AG09309 (cell line): Measurements from ENCODE around the gene ZNF280D.
A peak's percentile ranks its signal among the peaks of the same experiment; 100 is the strongest.

ENCODE experiments used
- DNase-seq: peaks from one replicate; pipeline ENCODE4 v3.0.0-alpha.2; 2010; ENCODE audit warnings: low read depth
- H3K4me3 ChIP-seq: 2 replicates; pipeline ENCODE4 v1.5.1; 2011; ENCODE audit warnings: mild to moderate bottlenecking, low read depth, low read length, moderate library complexity; ENCODE audit not compliant: control insufficient read depth
- TF ChIP-seq, protein P1 (sequence below): IDR thresholded peaks from 2 replicates; pipeline ENCODE4 v1.5.1; 2011; ENCODE audit warnings: mild to moderate bottlenecking, low read depth, low read length, inconsistent platforms; ENCODE audit not compliant: insufficient read depth, control insufficient read depth; ENCODE audit errors: missing control alignments

Gene ZNF280D

DNA sequence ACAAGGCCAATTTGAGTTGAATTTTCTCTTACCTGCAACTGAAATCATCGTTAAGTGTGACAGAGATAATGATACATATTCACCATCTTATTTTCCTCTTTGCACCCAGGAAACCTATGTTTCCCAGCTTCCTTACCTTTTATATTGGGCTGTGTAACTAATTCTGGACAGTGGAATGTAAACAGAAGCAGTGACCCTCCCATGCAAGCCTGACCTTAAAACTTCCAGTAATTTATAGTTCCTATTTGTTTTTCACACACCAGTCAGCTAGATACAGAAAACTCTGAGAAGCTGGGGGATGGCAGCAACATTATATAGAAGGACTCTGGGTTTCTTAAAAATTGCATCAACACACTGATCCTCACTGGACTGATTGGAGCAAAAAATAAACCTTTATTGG is 4.5 kb upstream of the ZNF280D start:
- no peak for DNase-seq
- H3K4me3 ChIP-seq = no peak overlapping the region
- TF ChIP-seq, protein P1, sequence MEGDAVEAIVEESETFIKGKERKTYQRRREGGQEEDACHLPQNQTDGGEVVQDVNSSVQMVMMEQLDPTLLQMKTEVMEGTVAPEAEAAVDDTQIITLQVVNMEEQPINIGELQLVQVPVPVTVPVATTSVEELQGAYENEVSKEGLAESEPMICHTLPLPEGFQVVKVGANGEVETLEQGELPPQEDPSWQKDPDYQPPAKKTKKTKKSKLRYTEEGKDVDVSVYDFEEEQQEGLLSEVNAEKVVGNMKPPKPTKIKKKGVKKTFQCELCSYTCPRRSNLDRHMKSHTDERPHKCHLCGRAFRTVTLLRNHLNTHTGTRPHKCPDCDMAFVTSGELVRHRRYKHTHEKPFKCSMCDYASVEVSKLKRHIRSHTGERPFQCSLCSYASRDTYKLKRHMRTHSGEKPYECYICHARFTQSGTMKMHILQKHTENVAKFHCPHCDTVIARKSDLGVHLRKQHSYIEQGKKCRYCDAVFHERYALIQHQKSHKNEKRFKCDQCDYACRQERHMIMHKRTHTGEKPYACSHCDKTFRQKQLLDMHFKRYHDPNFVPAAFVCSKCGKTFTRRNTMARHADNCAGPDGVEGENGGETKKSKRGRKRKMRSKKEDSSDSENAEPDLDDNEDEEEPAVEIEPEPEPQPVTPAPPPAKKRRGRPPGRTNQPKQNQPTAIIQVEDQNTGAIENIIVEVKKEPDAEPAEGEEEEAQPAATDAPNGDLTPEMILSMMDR = no peak

DNA sequence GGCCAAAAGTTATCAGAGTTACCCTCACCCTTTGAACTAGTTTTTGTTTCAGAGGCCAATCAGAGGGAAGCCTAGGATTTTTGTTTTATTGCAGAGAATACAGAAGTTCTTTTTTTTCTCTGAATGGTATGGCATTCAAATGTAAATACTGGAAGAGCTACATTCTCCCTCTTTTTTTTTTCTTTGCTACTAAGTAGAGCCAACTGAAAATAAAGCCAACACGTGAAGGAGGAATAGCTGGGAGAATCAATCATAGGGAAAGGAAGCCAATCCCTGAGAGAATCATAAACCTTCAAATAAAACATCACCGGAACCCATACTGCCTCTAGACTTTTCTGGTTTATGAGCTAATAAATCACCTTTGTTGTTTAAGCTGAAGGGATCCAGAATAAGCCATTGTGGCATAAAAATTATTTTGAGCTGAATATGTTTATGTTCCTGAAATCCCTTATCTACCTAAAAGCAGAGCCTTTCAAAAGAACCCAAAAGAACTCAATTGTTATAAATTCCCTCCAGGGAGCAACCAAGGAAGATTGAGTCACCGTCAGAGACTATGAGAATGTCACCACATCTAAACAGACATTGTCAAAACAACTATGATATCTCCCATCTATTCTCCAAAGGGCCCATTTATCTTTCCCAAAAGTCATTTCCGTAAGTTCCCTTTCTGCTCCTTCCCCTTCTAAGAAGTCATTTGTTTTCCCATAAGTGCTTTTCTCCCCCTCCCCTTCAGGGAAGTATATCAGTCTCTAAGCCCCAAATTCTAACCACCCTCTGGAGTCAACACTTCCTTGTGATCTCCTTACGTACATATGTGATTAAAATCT is 3.8 kb upstream of the ZNF280D start:
- DNase-seq = no peak

DNA sequence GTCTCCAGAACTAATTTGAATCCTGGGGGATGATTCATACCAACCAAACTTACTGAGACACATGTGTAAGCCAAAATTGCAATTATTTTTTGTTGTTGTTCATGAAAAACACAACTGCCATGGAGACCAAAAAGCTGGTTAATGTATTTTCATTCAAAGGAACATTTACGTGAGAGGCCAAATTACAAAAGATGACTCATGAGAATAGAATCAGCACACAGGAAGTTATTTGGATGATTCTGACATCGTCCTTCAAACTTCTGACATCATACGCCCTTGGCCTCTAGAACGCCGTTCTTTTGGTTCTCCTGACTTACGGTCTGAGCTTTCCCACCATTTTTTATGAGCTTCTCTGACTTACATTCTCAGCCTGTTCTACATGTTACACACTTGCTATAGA is 3.0 kb upstream of the ZNF280D start:
- no peak for DNase-seq

More for the DNA sequence above, 3.8 kb upstream of the ZNF280D start:
- H3K4me3 ChIP-seq = no peak overlapping the region
- TF ChIP-seq, protein P1 = no peak

DNA sequence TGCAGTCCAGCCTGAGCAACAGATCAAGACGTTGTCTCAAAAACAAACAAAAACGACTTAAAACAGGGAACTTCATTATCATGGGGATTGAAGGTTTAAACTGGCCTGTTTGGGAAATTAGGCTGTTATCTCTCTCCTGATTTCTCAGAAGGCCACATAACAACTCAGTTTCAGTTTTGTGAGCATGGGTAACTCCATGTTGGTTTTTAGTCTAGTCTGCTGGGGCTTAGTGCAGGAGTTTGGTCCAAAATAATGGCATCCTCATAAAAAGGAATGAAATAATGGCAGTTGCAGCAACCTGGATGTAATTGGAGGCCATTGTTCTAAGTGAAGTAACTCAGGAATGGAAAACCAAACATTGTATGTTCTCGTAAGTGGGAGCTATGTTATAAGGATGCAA is 2.3 kb upstream of the ZNF280D start:
- TF ChIP-seq, protein P1 = no peak
- DNase-seq = no peak
- H3K4me3 ChIP-seq = no peak overlapping the region

More for the DNA sequence above, 3.0 kb upstream of the ZNF280D start:
- H3K4me3 ChIP-seq = no peak overlapping the region
- TF ChIP-seq, protein P1 = no peak

DNA sequence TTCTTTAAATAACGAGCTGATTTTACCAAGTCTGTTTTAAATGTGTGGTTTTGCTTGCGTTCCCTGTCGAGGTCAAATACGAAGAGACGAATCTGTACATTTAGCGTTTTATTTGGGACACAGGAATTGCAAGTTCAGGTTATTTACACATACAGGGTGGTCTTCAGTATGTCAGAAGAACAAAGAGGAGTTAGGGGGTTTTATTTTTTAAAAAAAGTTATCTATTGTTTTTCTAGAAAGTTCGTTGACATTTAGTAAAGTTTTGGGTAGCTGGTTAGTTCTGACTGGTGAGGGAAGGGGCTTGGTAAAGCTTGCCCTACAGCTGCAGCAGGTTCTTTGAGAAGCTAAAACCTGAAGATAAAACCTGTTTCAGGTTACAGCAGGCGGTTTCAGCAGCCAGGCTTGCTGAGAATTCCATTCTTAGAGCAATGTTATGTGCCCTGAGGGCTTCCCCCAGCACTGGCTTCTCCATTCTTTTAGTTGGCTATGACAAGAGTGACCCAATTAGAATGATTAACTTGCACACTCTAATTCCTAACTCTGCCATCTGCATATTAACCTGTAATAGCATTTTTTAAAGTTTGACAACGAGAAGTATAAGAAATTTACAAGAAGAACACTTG is 815 bp upstream of the ZNF280D start:
- no peak overlapping the region for H3K4me3 ChIP-seq
- no peak for DNase-seq

DNA sequence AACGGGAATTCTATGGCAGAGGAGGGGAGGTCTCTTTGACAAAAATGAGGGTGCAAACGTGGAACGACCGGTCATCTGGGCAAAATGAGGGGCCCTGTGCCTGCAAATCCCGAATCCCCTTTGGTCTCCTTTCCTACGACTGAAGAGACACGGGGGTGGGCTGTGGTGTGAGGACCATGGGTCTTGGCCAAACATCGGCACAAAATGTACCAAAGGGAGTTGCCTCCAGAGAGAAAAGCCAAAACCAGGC is 498 bp downstream of the ZNF280D start:
- DNase-seq = no peak
- peak overlapping the region; percentile 79 for H3K4me3 ChIP-seq
- TF ChIP-seq, protein P1 = no peak

More for the DNA sequence above, 815 bp upstream of the ZNF280D start:
- TF ChIP-seq, protein P1 = no peak
